Non-pigmented ciliary epithelial cell (primary cell): Measurements from ENCODE around the gene NECAB3.
A peak's percentile ranks its signal among the peaks of the same experiment; 100 is the strongest.

Source experiments
- DNase-seq: peaks from one replicate; pipeline ENCODE4 v3.0.0-alpha.2; 2010; ENCODE audit warnings: low read depth

NECAB3 gene

GRCh38 chr20:33696448-33696847, 22.2 kb upstream of the NECAB3 start:
- DNase-seq: no peak

- DNase-seq: no peak
Observed at GRCh38 chr20:33694639-33695012, 20.4 kb upstream of the NECAB3 start.

- DNase-seq: no peak
Observed at GRCh38 chr20:33693741-33694638, 19.8 kb upstream of the NECAB3 start.

GRCh38 chr20:33693289-33693688, 19.1 kb upstream of the NECAB3 start:
- DNase-seq: no peak

DNA sequence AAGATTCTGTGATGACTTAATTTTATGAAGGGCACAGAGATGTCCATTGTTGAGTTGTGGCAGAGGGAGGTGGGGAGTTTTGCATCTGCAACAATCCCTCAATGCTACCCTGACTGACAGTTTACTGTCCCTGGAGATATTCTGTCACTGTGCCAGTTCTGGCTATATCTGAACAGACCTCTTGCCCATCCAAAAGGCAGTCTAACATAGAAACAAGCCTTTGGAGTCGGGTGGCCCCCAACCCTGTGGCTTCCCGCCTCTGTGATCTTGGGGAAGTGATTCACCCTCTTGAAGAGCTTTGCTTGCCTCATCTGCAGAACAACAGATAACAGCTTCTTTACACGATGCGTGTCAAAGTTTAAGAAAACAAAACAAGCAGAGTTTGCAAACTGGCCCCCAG, 15.7 kb upstream of the NECAB3 start:
- DNase-seq: peak; percentile 31

- no peak for DNase-seq
Observed at GRCh38 chr20:33689493-33689892, 15.3 kb upstream of the NECAB3 start.

- no peak for DNase-seq
Observed at GRCh38 chr20:33688938-33689424, 14.8 kb upstream of the NECAB3 start.

DNA sequence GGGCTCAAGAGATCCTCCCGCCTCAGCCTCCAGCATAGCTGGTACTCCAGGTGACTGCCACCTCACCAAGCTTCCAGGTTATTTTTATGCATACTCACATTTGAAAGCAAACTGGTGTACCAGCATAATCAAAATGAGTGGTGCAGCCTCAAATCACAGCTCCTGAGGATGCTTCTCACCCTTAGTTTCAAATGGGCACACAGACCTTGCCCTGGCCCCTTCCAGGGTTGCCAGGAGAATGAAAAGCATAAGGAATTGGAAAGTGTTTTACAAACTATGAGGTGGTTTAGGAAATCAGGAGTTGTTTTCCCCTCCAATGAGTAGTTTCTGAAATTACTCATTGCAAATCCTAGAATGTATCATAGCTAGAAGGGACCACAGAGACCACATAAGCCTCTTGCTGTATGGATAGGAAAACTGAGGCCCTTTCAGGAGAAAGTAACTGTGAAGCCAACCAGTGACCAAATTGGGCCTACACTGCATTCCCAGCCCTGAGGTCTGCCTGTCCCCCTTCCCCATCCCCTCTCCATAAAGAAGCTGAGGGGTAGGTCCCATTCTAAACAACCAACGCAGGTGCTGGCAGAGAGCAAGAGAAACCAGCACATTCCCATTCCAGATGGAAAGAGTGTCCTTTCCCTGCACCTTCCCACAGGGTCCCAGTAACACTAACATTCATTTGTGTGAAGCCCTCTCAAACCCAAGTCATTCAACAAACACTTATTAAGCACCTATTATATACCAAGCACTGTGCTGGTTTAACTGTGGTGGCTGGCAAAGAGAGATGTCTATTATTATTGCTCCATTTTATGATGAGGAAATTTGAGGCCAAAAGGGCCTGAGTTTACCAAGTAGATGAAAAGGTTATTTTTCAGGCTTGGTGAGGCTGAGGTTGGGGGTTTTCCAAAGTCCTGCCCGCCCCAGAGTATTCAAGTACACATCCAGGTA, 14.0 kb upstream of the NECAB3 start:
- no peak for DNase-seq

- no peak for DNase-seq
Observed at GRCh38 chr20:33687370-33687915, 13.2 kb upstream of the NECAB3 start.

DNA sequence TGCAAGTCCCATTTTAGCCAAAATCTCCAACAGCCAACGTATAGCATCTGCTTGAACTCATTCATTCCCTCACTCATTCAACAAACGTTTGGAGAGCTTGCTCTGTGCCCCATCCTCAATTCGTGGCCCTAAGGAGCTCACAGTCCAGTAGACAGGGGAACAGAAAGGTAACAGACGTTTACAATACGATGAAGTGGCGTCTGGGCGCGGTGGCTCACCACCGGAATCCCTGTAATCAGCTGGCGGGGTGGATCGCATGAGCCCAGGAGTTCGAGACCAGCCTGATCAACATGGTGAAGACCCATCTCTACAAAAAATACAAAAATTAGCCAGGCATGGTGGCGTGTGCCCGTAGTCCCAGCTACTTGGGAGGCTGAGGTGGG, 12.7 kb upstream of the NECAB3 start:
- DNase-seq: no peak

GRCh38 chr20:33686100-33686983, 12.1 kb upstream of the NECAB3 start, which contains the start of gene E2F1:
E2F1 (minus strand) TSS chr20:33686385; CDS start chr20:33686264, 121 bp downstream.
- DNase-seq: no peak

- no peak for DNase-seq
Observed at GRCh38 chr20:33685328-33686099, 11.3 kb upstream of the NECAB3 start.

- no peak for DNase-seq
Observed at GRCh38 chr20:33684533-33685327, 10.5 kb upstream of the NECAB3 start.

GRCh38 chr20:33681728-33682353, 7.6 kb upstream of the NECAB3 start:
- DNase-seq: no peak

GRCh38 chr20:33681288-33681687, 7.1 kb upstream of the NECAB3 start:
- DNase-seq: no peak

DNA sequence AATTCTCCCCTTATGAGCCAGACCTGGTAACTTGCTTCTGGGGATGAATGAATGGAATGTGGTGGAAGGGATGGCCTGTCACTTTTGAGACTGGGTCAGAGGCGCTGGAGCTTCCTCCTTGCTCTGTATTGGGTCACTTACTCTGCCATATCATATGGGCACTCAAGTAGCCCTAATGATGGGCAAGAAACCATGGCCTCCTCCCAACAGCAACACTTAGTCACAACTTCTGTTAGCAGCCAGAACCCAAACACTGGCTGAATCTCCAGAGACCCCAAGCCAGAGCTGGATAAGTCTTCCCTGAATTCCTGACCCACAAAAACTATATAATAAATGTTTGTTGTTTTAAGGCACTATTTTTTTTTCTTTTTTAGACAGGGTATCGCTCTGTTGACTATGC, 6.5 kb upstream of the NECAB3 start:
- DNase-seq: no peak

DNA sequence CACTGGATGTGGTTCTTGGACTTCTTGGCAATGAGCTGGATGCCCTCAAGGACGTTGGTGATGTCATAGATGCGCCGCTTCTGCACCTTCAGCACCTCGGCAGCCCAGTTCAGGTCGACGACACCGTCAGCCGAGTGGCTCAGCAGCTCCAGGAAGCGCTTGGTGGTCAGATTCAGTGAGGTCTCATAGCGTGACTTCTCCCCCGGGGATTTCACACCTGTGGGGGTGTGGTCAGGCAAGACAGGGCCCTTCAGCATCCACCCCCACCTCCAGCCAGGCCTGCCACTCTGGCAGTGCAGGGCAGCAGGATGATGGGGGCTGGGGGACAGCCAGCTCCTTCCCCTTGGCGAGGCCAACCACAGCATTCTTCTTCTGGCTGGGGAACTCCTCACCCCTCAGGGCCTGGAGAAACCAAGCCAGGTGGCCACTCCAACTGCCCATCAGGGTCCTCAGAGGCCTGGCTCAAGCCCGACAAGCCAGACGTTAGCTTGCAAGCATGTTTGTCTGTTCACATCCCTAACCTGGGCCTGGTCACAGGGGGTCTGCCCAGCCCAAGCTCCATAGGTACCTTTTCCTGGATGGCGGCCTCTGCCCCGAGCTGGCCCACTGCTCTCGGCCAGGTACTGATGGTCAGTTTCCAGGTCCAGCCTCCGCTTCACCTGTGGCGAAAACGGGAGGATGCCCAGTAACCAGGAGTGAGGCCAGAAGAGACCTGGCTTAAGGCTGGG, 5.7 kb upstream of the NECAB3 start:
- no peak for DNase-seq

DNA sequence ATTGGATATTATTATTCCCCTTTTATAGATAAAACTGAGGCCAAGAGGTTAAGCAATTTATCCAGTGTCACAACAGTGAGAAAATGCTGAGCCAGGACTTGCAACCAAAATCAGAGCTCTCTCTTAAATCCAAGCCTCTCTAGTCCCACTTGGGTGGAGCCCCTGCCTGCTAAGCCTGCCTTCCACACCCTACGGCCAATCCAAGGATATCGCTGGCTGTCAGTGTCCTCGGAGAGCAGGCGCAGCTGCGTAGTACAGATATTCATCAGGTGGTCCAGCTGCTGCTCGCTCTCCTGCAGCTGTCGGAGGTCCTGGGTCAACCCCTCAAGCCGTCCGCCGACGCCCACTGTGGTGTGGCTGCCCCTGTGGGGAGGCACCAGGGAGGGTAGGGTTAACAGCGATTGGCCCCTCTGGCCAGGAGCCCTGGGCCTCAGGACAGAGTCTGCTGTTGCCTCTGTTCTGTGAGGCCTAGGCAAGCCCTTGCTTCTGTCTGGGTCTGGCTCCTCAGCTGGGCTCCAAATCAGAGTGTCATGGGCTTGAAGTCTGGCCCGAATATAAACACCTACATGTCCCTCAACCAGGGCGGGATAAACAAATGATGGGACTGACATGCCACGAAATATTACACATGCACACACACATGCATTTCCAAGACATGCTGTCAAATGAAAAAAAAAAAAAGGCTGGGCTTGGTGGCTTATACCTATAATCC, 3.9 kb upstream of the NECAB3 start:
- no peak for DNase-seq
